GM15510 (cell line): Measurements from ENCODE around the gene RAB3C.

Source experiments
- POLR2A ChIP-seq: IDR thresholded peaks from 3 replicates; pipeline ENCODE4 v1.6.1; 2011; ENCODE audit warnings: borderline replicate concordance; ENCODE audit not compliant: insufficient read length; ENCODE audit errors: extremely low read depth

Gene RAB3C

DNA sequence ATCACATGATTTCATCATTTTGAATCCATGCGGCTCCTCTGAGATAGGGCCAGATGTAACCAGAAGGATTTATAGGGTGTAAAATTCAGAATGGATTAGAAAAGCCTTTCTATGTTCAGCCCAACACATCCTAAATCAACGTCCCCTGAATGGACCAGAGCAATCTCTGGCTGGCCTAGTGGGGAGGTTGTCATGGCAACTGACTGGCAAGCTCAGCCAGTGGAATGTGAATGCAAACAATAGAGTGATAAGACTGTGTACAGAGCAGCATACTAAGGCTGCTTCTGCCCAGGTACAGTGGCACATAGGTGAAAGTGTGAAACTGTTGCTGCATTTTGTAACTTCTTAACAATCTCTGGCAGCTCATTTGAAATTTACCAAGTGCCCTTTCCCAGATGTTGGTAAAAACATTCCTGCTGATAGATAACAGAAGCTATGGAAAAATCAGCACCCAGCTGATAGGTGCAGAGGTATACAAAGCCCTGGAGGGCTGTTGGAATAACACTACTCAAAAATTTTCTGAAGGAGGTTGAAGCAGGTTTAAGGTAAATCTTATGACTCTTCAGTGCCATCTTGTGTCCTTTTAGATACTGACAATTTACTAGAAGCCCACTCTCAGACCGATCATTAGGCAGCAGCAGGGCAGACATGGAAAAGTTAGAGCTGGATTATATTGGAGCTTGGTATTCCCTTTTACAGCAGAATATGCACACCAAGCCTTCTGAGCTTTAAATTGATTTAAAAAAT is 267.2 kb downstream of the RAB3C start:
- no peak for TF ChIP-seq POLR2A

GRCh38 chr5:58851153-58851552 is 268.3 kb downstream of the RAB3C start:
- no peak for TF ChIP-seq POLR2A

DNA sequence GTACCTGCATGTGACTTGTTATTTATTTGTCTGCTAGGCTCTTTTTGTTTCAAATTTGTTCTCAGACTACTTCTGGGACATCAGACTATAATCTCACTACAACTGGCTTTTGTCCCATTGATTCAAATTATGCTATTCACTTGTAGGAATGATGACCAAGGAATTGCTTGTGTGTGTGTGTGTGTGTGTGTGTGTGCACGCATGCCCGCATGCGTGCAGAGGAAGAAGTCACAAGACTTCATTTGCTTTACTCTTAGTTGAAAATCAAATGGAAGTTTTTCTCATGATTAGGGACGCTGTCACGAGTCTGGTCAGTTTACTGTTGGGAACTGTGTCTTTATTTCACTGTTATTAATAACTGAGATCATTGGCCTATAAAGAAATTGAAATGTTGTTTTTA is 268.7 kb downstream of the RAB3C start:
- no peak for TF ChIP-seq POLR2A

GRCh38 chr5:58852566-58852965 is 269.7 kb downstream of the RAB3C start:
- no peak for TF ChIP-seq POLR2A

DNA sequence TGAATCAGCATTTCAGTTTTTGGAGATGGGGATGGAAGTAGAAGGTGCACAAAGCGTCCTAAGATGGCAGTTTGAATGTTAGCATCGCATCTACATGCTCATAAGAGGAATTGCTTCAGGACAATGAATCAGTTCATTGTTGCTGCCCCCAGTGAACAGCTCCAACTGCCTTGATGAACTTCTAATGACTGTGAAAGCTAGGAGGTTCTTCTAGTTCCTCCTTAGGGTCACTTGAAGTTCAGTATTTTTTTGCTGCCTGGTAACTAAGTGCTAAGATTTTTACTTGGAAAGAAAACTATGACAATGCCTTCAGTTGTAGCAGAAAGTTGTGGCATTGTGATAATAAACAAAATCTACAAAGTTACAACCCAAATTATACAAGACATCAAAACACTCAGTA is 271.6 kb downstream of the RAB3C start:
- TF ChIP-seq POLR2A = no peak

GRCh38 chr5:58855851-58856739 is 273.2 kb downstream of the RAB3C start:
- no peak for TF ChIP-seq POLR2A

- no peak for TF ChIP-seq POLR2A
Measured at GRCh38 chr5:58857609-58858008, 274.7 kb downstream of the RAB3C start.

GRCh38 chr5:58860680-58861079 is 277.8 kb downstream of the RAB3C start:
- TF ChIP-seq POLR2A = no peak

DNA sequence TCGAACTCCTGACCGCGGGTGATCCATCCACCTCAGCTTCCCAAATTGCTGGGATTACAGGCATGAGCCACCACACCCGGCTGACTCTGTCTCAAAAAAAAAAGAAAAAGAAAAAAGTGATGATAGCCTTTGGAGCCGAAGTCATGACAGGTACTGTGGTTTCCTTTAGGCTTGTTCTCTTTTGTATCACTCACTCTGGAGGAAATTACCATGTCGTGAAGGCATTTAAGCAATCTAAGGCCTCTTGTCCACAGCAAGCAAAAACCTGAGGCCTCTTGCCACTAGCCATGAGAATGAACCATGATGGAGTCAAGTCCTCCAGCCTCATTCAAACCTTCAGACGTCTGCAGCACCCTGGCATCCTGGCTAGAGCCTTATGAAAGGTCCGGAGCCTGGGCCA is 286.1 kb downstream of the RAB3C start:
- TF ChIP-seq POLR2A = no peak

DNA sequence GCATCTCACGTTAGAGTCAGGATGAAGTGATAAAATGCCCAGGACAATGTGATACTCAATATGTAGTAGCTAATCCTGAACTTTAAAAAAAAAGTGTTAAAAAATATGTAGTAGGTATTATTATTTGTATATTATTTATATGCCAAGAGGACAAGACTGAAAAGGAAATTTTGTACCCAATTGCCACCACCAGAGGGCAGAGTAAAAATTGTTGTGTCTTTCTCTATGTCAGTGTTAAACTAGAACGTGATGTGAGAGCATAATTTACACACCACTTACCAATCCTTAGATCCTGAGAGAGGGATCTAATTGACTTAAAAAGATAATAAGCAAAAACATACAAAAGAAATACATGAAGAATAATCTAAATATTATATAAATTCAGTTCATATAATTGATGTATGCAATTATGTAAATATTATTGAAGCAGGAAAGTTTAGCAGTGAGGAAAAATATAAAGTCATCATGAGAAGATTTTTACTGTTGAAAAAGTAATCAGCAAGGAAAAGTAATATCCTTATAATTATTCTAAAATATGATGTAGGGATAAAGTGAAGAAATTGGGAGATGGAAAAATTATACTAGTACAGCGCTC is 288.9 kb downstream of the RAB3C start:
- TF ChIP-seq POLR2A = no peak

- TF ChIP-seq POLR2A = no peak
Measured at GRCh38 chr5:58872670-58873273, 289.9 kb downstream of the RAB3C start.

DNA sequence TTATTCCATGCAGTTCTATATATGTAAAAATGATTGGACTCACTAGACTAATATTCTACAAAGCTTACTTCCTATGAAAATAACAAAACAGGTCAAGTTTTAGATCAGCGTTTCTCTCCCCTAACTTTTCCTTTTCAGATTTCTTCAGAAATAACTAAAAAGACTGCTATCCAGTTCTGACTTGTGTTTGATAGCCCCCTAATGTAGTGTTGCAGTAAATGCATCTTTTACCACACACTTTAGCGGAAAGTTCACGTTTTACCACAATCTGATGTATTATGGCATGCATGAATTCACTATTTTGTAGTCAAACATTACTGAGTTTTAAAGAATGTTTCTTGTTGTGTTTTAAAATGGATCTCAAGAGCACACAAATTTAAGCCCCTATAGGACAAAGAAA is 292.7 kb downstream of the RAB3C start:
- TF ChIP-seq POLR2A = no peak

DNA sequence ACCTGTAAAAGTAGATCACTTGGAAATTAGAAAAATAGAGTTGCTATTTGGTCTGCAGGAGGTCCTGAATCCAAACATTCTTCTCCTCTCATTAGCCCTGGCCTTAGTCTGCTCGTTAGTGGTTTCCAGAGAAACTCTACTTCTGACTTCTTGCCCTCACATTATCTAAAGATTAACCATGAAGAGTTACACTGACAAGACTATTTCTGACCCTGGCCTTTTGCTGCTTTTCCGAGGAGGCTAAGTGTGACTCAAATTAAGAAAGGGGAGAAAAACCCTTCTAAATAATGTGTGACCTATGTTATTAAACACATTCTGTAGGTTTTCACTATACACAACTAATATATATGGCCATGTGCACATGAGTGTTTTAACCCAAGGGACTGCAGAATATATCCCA is 302.4 kb downstream of the RAB3C start:
- no peak for TF ChIP-seq POLR2A

GRCh38 chr5:58886315-58887207 is 303.7 kb downstream of the RAB3C start:
- TF ChIP-seq POLR2A = no peak
